Measurements from ENCODE around the gene EEF1AKMT1.

EEF1AKMT1 gene, protein sequence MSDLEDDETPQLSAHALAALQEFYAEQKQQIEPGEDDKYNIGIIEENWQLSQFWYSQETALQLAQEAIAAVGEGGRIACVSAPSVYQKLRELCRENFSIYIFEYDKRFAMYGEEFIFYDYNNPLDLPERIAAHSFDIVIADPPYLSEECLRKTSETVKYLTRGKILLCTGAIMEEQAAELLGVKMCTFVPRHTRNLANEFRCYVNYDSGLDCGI

DNA sequence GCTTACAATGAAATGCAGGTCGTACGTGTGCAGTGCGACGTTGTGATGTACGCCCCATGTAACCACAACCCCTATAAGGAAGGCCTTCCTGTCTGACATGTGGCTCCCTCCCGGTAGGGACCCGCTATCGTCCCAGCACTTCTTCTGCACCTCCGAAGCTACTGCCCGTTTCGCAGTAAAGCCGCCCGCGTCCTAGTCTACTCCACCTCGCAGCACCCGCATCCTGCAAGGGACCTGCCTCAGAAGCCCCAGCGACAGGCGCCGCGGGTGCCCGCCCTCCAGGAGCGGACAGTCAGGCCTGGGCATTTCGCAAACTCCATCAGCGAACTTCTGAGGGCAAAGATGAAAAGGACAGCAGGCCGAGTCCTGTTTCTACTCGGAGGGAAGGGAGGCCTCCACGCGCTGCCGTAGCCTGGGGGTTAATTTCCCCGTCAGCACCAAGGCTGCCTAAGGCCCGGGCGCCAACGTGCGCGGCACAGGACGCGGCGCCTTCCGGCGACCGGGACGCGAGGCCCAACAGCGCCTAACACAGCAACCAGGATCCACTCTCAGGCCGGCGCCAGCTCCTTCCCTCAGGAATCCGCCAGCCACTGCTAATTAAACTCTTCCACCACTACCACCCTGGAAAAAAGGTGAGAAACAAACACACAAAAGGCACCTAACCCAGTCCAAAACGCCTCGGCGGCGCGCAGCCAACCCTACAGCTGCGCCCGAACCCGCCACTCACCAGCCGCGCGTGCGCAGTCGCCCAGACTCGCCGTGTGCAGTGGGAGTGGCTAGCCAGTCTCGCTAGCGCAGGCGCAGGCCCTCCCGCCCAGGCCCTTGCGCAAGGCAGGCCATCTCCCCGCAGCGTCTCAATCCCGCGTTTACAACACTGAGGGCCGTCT is at the start of gene EEF1AKMT1:
TSS of gene EEF1AKMT1 (minus strand) at position 768 of the 887 bp plus-strand sequence. CDS start 16,363 bp downstream, outside the sequence.
- DNase-seq (ENCODE audit: low read depth in 2 of 2) = peak; percentile 91 to 95

DNA sequence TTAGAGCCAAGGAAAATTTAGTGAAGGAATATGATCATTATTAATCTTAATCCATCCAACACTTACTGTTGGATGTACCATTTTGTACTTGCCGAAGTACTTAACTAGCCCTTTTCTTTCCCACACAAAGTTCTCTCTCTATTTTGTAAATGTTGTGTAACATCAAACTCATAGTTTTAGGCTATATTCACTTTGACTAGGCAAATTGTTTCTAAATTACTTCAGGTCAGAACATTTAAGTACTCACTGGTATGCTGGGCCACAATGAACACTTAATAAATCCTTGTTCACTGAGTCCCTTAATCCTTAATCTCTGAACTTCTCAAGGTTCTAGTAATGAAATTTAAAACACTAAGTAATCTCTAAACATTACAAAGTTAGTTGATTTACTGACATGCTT is 49.3 kb upstream of the EEF1AKMT1 start:
- no peak for DNase-seq (ENCODE audit: low read depth in 2 of 2)

DNA sequence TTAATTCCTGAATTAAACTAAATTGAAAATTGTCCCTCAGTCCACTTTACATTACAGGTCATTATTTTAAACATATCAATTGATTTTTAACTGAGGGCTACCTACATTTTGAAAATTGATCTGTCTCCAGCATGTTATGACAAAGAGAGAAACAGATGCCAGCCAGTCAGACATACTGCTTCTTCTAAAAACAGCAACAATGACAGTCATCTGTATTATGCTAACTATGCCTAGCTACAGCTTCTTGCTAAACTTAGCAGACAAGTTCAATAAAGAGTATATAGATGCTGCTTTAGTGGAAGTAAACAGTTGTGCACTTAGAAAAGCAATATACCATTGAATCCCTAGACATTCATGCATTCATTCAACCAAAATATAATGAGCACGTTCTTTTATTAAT is 48.6 kb upstream of the EEF1AKMT1 start:
- DNase-seq (ENCODE audit: low read depth in 2 of 2) = no peak

DNA sequence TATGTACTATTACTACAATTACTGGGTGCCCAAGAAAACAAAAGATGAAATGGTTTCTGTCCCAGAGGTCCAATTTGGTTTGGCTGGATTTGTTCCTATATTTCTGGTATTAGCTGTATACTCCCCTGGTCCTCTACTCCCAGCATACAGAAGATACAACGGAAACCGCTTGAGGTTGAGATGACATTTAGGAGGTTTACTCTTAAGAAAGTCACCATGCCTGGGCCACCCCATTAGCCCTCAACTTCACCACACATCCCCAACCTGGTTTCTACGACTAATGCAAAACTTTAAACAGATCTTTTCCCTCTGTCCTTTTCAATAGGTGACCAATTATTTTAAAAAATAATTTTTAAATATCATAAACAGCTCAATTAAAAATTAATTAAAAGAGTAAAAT is 46.0 kb upstream of the EEF1AKMT1 start:
- DNase-seq (ENCODE audit: low read depth in 2 of 2) = no peak

DNA sequence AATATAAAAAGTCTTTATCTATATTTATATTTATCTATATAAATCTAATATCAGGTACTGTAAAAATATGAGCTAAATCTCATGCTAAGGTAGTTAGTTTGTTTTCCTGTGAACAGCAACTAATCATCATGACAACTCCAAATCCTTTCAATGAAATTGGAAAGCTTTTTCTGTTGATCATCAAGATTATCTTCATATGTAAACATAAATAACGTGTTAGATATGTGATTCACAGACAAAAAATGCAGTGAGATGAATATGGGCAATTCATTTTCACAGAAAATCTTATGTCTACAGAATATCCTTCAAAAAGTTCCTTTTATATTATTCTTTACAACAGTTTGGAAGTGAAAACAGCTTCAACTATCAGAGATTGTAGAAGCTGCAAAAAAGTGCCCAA is 41.7 kb upstream of the EEF1AKMT1 start:
- no peak for DNase-seq (ENCODE audit: low read depth in 2 of 2)

DNA sequence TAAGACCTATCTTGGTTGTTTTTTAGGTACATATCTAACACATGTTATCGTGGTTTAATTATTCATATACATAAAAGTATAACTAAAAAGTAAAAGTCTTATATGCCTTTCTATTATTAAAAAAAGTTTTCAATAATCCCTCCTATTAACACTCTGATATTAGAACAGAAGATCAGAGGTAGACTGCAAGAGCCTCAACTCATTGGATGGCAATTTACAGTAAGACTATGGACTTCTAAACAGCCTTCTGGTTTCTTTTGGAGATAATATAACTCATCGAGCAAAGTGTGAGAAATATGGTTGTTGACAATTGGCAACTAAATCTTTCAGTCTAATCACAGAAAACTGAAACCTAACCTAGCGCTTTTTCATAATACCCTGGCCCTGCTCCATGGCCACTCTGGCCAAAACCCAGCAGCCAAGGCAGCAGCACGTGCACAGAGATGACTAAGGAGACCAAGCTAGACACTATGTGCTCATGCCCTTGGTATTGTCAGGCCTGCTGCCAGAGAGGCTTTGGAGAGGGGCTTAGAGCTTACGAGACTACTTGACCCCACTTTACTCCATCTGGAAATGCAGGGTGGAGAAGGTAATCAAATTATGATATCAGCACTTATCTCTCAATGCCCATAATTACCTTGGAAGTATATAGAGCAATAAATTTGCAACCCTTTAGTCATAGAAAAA is 40.6 kb upstream of the EEF1AKMT1 start:
- no peak for DNase-seq (ENCODE audit: low read depth in 2 of 2)

DNA sequence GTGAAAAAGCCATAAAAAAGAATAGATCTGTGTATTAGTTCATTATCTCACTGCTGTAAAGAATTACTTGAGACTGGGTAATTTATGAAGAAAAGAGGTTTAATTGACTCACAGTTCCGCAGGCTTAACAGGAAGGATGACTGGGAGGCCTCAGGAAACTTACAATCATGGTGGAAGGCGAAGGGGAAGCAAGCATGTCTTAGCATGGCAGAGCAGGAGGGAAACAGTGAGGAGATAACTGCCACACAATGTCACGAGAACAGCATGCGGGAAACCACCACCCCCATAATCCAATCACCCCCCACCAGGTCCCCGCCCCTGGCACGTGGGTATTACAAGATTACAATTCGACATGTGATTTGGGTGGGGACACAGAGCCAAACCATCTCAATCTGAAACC is 39.1 kb upstream of the EEF1AKMT1 start:
- no peak for DNase-seq (ENCODE audit: low read depth in 2 of 2)

DNA sequence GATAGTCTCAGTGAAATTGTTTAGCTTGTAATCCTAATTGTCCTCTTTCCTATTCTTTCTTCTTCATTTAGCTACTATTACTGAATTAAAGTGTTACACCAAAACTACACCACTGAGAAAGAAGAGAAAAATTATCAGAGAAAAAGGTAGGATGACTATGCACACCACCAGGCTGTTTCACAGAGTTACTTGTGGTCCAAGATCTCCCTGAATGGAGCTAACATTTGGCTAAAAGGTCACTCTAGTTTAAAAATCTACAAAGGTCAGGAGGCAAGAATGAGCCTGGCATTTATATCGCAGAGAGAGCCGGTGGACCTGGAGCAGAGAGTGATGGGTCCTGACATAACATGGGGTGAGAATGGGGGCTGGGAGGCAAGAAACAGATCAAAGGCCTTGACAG is 37.0 kb upstream of the EEF1AKMT1 start:
- no peak for DNase-seq (ENCODE audit: low read depth in 2 of 2)

DNA sequence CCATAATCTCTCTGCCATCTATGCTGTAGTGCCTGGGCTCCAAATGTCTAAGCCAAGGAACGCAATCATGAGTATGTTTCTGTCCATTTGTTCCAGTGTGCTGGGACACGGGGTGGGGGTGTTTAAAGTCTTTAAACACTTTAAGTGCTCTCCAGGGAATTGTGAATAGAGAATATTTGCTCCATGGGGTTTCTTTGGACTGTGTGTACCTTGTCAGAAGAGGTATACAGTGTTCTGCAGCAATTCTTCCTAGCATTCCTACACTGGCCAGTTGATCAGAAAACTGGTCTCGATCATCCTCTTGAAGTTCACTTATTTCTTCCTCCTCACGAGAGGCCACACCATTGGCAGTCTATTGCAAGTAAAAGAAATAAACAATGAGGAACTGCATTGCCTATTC is 35.1 kb upstream of the EEF1AKMT1 start:
- no peak for DNase-seq (ENCODE audit: low read depth in 2 of 2)

DNA sequence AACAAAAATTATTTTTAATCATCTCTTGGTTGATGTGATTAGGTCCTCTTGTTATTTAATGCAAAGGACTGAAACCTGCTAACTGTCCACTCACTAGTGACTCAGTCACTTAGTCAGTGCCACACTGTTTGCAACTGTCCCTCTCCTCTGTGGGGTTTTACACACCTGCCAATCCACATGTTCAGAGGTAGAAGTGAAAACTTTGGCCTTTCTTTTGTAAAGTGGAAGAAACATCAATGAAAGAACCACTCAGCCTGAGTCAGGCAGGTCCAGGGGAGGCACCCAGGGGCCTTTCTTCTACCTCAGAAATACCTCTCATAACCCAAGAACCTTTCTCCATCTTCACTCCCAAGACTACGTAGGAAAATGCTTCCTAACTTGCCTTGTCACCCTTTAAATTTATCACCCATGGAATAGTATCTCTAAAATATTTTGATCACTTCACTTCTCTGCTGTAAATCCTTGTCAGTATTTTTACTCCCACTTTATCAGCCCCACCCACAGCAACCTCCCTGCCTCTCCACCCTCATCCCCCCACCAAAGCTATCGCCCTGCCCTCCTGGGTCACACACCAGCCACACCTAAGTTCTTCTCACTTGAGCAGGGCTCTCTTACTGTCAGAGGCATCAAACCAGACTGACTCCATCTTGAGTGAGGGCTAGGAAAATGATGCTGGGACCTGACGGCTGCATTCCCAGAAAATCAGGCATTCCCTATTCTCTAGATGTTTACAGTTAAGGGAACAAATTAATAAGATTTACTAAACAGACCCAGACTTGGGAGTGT is 29.6 kb upstream of the EEF1AKMT1 start:
- DNase-seq (ENCODE audit: low read depth in 2 of 2) = no peak

DNA sequence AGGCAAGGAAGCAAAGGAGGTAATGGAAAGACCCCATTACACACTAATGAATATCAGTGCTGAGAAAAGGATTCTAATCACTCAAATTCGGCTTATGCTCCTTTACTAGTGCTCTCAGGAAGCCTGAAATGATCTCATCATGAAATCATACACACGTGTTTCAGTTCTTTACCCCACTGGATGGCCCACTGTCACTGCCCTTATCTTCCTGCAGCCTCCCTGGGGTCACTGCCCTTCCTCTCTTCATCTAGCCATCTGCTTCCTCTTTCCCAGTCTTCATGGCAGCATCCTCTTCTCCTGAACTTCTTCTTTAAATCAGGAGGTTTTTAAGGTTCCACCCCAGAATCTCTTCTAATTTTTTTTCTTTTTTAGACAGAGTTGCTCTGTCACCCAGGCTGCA is 27.9 kb upstream of the EEF1AKMT1 start:
- no peak for DNase-seq (ENCODE audit: low read depth in 2 of 2)

DNA sequence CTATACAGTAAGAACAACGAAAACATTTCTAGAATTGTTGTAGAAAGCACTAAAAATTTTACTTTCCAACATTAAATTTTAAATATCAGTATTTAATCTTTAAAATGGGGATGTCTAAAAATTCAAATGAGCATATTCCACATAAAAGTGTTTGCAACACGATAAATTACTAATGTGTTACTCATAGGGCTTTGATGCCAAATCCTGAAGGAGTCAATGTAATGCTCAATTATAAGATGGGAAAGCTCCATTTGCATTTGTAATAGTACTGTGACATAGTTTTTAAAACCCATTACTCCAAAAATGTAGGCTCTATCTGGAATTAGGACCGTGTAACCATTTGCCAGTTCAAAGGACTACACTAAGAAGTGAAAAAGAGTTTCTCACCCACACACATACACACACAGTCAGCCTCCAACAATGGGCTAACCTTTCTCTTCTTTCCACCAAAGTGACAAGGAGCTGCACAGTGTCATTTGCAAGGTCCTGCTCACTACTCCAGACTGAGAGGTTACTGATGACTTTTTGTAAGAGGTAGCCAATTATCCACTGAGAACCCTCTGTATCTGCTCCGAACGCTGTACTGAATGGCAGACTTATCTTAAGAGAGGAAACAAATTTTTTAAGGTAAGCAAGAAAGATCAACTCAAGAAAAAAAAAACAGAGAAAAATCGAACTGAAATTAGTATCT is 26.1 kb upstream of the EEF1AKMT1 start:
- no peak for DNase-seq (ENCODE audit: low read depth in 2 of 2)

DNA sequence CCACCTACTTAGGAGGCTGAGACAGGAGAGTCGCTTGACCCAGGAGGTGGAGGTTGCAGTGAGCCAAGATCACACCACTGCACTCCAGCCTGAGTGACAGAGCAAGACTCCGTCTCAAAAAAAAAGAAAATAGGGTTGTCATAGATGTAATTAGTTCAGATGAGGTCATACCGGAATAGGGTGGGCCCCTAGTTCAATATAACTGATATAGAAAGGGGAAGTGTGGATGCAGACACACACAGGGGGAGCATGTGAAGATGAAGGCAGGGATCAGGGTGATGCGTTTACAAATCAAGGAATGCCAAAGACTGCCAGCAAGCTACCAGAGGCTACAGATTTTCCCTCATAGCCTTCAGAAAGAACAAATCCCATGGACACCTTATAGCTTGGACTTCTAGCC is 24.3 kb upstream of the EEF1AKMT1 start:
- DNase-seq (ENCODE audit: low read depth in 2 of 2) = no peak

DNA sequence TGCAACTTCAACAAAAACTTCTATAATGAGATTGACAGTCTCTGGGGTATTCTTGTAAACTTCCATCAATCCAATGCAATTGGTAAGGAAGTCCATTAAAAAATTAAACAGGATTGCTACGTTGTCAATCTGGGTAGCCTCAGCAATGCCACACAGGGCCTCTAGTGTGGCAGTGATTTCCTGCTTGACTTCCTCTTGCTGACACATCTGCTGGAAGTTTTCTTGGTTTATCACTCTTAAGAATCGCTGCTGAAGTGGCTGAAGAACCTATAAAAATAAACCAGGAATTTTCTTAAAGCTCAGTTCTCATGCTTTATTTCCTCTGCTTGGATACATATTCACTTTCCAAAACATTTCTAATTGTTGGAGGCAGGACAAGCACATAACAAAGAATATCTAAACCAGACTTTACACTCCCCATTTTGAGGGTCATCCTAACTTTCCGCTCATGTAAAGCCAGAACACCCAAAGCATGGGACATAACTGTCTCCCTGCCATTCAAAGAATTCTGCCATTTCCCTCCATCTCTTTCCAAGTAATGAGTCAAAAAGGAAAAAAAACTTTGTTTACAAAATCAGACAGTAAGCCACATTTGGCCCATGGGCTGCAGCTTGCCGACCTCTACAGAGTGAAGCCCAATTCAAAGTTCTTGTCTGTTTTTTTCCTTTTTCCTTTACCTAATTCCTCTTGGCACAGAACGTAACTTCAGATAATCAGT is 23.2 kb upstream of the EEF1AKMT1 start:
- no peak for DNase-seq (ENCODE audit: low read depth in 2 of 2)

DNA sequence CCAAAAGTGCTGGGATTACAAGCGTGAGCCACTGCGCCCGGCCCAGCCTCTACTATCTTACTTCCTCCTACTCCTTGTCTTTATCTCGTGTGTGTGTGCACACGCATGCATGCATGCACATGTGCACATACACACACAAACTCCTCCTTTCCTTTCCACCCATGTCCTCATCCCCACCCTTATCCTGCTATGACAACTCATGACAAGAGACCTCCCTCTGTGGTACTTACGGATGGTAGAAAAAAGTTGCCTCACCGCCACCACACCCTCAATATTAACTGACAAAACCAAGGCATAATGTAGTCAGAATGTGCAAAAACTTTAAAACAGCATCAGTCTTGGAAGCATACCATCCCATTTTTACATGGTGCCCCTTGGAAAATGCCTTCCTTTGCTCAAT is 15.9 kb upstream of the EEF1AKMT1 start:
- no peak for DNase-seq (ENCODE audit: low read depth in 2 of 2)

DNA sequence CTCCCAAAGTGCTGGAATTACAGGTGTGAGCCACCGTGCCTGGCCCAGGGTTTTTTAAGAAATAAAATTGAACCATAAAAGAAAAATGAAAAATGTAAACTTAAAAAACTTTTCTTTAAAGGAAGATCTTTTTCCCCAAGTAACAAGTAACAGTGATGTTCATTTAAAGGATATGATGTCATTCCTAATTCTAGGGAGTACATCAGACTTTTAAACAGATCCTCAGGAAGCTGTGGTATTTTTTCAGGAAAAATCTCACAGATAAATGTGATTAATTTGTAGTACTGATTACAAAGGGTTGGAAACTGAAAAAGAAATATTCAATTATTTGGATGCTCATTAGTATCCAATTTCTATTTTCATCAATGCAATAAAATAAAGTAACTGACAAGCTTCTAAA is 14.6 kb upstream of the EEF1AKMT1 start:
- DNase-seq (ENCODE audit: low read depth in 2 of 2) = no peak

DNA sequence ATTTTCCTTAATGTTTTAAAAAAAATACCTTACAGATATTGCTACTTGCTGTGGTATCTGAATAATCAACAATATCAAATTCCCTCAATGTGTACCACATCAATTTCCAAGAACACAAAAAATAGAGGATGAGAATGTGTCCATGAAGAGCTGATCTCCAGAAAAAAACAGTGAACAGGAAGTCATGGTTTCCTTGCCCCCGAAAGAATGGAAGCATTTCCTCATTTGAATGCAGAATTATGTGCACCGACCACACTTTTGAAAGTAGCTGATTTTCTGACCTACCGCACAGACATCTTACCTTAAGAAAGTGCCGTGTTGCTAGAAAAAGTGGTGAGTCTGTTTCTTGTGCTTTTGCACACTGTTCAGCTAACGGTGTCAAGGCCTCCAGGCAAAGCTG is 13.4 kb upstream of the EEF1AKMT1 start:
- no peak for DNase-seq (ENCODE audit: low read depth in 2 of 2)

DNA sequence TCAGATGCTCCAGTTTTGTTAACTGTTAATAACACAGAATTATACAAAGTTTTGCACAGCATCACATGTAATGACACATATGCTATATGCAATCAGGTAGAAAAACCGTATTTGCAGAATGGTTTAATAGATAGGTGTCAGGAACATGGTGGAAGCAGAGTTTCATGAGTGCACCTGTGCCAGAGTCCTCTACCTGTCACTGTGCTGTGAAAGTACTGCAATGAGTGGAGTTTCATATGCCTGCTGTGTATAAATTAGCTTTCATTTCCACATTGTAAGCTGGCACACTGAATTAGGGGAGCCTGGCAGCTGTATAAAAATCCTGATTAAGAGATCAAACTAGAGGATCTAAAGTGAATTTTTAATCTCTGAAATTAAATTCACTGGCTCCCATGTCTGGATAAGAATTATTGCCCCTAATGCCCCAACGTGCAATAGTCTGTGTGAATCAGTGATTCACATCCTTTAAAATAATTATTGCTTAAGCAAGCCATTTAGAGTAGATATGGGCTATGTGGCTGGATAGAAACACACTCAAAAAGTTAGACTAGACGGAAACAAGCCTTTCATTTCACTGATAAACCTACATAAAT is 8.5 kb upstream of the EEF1AKMT1 start:
- DNase-seq (ENCODE audit: low read depth in 2 of 2) = no peak

DNA sequence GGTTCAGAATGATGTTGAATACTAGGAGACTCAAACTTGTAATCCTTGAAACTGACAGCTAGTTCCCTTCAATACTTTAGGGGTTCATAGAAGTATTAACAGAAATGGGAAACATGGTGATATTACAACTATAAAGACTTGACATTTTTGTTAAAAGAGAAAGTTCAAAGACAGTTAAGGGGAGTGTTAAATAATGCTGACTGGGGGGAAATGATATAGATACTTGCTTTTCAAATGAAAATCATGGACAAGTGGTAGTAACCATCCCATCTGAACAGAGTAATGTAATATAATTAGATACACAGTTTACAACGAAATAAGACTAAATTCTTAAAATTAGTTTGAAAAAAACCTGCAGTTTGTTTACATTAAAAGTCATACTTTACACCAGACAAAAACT is 6.6 kb upstream of the EEF1AKMT1 start:
- no peak for DNase-seq (ENCODE audit: low read depth in 2 of 2)

DNA sequence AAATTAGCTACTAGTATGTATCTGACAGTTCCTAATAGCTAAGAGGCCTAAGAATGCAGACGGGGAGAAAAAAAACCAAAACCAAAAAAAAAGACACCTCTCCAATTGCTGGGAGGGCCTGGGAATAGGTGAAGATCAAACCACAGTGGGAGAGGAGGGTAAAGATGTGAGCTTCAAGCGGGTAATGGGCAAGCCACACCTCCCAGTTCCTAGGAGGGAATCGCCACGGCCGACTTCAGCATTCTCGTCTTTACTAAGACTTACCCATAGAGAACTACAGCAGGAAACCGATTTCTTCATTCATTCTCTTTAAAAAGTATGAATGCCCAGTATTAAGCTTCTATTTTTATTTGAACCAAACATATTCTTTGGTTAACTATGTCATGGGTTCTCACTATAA is 5.6 kb upstream of the EEF1AKMT1 start:
- no peak for DNase-seq (ENCODE audit: low read depth in 2 of 2)

Measured in stimulated activated CD4-positive, alpha-beta T cell treated with anti-CD3 and anti-CD28 coated beads, Interleukin-4, amount 100 ng/mL, for 48 hours (primary cell).